ENCODE data around the gene RNU1-3.
"Not testable (repeated sequence)": the region's sequence is repeated elsewhere in the genome, so short reads cannot be mapped to it uniquely, and the experiment has no call there.

Gene RNU1-3

GRCh38 chr1:16639091-16640031 lies 27.4 kb downstream of the RNU1-3 start:
- DNase-seq (ENCODE audit: low spot score); FAIRE-seq: not testable (repeated sequence)

DNA sequence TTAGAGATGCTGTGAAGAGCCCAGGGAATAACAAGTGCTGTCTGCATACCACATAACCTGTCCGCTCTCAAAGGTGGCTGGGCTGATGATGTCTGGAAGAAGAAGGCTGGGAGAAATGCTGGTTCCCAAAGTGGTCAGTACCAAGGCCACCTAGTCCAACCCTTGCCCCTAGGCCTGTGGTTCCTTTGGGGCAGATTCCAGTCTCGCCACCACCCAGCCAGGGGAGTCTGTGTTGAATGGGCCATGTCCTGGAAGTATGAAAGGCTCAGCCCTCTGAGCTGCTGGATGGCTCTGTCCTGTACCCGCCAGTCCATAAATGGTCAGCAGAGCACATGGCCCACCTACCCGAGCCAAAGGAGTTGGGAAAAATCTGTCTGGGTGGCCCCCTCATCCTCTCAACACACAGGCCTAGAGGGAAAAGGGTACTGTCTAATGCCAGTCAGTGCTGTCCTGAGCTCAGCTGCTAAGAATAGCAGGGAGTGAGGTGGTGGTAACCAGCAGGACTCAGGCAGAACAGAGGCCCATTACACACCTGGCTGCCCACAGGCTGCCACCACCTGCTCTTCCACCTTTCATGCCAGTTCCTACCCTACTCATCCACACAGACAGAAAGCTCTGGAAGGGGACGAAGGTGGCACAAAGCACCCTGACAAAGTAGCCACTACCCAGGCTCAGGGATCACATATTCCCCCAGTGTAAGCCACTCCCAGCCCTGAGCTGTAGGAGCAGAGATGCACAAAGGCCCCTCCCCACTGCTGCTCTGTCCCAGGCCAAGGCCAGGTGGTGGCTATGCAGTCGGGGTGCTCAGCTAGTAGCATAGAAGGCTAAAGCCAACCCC lies 28.6 kb downstream of the RNU1-3 start:
- DNase-seq (ENCODE audit: low spot score); FAIRE-seq: not testable (repeated sequence)

DNA sequence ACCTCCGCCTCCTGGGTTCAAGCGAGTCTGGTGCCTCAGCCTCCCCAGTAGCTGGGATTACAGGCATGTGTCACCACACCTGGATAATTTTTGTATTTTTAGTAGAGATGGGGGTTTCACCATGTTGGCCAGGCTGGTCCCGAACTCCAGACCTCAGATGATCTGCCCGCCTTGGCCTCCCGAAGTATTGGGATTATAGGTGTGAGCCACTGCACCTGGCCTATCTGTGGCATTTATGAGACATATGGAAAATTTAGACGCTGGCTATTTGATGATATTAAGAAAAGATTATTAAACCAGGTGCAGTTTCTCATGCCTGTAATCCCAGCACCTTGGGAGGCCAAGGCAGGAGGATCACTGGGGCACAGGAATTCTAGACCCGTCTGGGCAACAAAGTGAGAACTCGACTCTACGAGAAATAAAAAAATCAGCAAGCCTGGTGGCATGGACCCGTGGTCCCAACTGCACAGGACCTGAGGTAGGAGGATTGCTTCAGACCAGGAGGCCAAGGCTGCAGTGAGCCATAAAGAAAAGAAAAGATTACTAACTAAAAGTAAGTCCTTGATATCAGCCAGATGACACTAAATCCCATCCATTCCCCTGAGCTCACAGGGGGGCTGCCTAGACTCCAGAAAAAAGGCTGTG lies 30.1 kb downstream of the RNU1-3 start:
- FAIRE-seq; DNase-seq (ENCODE audit: low spot score): not testable (repeated sequence)

DNA sequence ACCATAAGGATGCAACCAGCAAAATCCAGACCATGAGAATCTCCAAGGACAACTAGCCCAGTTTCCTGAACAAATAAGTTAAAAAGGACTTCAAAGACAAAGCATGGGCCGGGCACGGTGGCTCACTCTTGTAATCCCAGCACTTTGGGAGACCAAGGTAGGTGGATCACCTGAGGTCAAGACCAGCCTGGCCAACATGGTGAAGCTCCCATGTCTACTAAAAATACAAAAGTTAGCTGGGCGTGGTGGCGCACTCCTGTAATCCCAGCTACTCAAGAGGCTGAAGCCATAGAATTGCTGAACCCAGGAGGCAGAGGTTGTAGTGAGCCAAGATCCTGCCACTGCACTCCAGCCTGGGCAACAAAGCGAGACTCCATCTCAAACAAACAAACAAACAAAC lies 30.8 kb downstream of the RNU1-3 start:
- FAIRE-seq; DNase-seq (ENCODE audit: low spot score): not testable (repeated sequence)

DNA sequence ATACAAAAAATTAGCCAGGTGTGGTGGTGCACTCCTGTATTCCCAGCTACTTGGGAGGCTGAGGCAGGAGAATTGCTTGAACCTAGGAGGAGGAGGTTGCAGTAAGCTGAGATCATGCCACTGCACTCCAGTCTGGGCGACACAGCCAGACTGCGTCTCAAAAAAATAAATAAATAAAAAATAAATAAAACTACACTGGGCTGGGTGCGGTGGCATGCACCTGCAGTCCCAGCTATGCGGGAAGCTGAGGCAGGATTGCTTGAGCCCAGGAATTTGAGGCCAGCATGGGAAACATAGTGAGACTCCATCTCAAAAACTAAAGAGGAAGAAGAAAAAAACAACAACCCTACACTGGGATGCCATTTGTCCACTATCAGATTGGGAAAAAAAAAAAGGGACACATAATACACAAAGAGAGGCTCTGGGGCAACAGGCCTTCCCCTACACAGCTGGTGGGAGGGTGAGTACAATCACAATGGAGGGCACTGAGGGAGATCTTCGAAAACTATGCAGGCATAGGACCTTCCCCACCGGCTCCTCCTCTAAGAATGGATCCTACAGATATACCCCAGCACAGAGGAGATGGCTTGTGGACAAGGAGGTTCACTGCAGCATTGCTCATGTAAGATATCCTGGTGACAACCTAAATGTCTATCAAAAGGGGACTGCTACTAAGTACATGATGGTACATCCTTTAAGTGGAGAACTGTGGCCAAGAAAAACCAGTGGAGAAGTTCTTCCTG lies 33.0 kb downstream of the RNU1-3 start:
- DNase-seq (ENCODE audit: low spot score); FAIRE-seq: not testable (repeated sequence)

DNA sequence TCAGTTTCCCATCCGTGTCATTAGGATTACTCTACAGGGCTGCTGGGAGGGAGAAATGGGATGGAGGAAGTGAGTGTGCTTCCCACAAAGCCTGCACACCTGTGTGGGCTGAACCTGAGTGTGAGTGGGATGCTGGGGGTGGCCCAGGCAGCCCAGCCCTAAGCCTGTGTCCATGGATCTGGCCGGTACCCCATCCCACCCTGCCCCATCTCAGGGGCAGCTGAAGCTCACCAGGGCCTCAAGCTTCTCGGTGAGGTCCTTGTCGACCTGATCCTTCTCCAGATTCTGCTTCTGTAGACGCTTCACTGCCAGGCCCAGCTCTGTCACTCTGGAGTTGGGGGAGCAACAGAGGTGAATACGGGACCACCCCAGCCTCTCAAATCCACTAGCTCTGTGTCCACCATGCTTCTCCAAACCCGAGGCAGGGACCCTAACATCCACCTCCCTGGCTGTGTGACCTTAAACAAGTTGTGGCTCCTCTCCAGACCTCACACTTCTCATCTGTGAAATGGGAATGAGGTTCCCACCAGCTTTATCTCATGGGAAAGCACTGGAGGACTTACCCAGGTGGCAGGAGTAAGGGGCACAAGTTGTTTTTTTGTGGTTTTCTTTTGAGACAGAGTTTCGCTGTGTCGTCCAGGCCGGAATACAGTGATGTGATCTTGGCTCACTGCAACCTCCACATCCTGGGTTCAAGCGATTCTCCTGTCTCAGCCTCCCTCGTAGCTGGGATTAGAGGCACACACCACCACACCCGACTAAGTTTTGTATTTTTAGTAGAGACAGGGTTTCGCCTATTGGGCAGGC lies 34.5 kb downstream of the RNU1-3 start:
- not testable (repeated sequence) for DNase-seq (ENCODE audit: low spot score); FAIRE-seq

DNA sequence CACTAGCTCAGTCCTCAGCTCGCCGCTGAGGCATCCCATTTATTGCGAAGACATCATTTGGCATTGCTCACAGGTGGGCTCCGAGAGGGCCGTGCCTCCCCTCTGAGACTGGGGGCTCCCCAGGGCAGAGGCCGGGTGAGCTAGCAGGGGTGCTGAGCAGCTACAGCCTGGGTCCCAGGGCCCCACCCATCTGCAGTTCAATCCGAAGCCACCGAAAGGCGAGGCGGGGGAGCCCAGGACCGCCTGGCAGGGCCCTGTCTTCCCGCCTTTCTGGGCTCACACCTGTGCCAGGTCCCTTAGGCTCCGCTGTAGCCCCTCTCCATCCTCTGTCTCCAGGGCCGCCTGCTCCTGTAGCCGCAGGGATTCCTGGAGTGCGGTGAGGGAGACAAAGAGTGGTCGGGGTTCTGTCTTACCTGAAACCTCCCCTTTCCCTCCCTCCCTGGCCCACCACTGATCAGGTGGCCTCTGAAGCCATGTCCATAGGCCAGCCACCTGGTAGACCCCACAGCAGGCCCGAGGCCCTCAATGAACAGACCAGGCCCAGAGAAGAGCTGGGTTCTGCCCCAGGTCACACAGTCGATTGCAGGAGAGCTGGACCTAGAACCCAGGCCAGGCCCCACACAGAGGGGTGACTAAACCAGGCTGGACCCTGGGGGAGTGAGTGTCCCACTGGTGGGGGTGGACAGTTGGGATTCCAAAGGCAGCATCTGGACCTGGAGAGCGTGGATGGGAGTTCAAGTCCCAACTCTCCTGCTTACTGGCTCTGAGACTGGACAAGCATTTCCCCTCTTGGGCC lies 35.3 kb downstream of the RNU1-3 start:
- no peak for FAIRE-seq
- DNase-seq (ENCODE audit: low spot score): no peak

- DNase-seq (ENCODE audit: low spot score) (no peak), FAIRE-seq (no peak)
Observed at GRCh38 chr1:16630661-16631247, 36.0 kb downstream of the RNU1-3 start.

DNA sequence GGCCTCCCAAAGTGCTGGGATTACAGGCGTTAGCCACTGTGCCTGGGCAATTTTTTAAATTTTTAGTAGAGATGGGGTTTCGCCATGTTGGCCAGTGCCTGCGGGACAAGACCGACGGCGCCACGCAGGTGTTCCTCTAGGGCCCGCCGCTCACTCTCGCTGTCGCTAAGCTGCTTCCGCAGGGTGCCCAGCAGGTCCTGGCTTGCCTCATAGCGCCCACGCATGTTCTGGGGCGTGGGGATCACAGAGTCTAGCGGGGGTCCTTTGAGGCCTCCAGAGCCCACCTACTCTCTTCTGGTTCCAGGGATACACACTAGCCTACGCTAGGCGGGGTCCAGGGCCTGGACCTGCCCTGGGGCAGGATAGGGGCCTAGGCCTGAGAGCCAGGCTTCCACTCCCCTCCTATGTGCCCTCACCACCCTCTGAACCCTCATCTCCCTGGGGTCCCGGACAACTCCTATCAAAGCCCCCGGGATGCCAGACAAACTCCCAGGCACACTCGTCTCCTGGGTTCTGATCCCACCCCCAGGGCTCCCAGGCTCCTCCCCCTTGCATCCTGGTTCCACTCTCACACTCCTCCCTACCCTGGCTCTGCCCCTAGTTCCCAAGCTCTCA lies 36.7 kb downstream of the RNU1-3 start:
- not testable (repeated sequence) for FAIRE-seq; DNase-seq (ENCODE audit: low spot score)

DNA sequence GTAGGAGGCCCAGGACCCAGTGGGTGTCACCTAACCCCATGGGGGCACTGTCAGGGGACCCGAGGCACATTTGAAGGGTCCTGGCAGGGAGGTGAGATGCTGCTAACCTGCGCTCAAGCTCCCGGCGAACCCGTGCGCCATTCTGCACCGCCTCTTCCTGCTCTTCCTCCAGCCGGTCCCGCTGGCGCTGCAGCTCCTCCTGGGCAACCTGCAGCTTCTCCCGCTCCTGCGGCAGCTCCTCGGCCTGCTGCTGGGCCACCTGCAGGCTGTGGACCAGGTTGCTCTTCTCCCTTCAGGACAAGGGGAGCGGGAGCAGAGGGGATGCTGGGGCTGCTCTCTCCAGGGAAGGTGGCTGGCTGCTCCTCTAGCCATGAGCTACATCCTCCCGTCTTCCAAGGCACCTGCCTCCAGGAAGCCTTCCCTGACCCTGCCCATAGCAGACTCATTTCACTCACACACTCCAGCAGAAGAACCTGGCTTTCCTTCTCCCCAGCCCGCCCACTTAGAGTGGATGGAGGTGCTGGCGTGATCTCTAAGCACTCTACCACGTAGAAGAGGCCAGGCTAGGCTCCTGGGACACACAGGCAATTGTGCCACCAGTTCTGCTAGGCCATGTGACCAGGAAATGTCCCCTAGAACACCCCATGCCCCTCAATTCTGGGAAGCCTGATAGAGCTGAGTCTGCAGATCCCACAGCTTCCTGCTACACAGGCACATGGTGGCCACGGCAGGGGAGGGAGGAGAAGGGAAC lies 38.2 kb downstream of the RNU1-3 start:
- FAIRE-seq (no peak), DNase-seq (ENCODE audit: low spot score) (no peak)

GRCh38 chr1:16626409-16626983 lies 40.3 kb downstream of the RNU1-3 start:
- not testable (repeated sequence) for FAIRE-seq; DNase-seq (ENCODE audit: low spot score)

DNA sequence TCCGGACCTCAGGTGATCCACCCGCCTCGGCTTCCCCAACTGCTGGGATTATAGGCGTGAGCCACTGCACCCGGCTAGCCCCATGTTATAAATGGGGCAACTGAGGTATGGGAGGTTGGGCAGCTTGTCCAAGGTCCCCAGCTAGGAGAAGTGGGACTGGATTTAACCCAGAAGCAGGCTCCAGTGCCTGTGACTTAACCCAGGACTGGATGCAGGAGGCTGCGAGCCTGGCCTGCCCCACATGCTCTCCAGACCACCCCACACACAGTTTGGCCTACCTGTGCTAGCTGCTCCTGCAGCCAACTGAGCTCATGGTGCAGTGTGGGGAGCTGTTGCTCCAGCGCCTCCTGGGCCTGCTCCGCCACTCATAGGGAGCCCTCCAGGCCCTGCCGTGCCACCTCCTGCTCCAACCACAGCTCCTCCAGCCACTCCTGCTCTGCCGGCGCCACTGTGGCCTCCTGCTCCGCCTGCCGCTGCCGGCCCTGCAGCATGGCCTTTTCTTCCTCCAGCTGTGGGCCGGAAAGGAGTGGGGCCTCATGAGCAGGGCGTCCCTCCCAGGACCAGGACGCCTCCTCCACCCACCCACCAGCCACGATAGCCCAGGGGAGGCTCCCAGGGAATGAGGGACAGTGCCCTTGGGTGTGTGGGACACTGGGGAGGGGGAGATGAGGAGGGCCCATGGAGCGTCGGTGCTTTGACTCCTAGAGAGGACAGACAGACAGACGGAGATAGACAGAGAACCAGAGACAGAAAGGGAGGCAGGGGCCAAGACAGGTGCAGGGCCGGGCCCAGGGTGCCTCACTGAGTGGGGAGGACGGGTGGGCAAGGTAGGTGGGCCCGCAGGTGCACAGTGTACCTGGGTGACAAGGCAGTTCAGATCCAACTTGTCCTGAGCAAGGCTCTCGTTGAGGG lies 41.0 kb downstream of the RNU1-3 start:
- DNase-seq (ENCODE audit: low spot score) (no peak), FAIRE-seq (no peak)

- not testable (repeated sequence) for DNase-seq (ENCODE audit: low spot score); FAIRE-seq
Observed at GRCh38 chr1:16623812-16624719, 42.7 kb downstream of the RNU1-3 start.

DNA sequence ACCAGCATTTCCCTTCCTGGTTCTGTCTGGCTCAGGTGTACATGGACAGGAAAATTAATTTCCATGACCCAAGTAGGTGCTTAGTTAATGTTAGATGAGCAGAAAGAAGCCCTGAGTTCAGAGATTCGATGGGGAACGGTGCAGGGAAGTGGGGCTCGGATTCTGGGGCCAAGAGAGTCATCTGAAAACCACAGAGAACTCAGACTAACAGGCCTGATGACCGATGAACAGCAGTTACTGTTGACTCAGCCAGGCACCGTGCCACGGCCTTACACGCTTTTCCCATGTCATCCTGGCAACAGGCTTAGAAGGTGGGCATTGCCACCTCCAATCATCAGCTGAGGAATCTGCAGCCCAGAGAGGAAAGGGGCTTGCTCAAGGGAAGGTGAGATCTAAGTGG lies 43.4 kb downstream of the RNU1-3 start:
- FAIRE-seq; DNase-seq (ENCODE audit: low spot score): not testable (repeated sequence)
